CD4-positive, alpha-beta T cell treated with Interferon alpha-2 for 1 hour (primary cell): ENCODE data around the gene SPOP.
"Not testable (repeated sequence)": the region's sequence is repeated elsewhere in the genome, so short reads cannot be mapped to it uniquely, and the experiment has no call there.

Experiments used
- DNase-seq, 2 donors: peaks; one replicate each; pipeline ENCODE4 v3.0.0-alpha.2; 2020 to 2022

The SPOP gene

DNA sequence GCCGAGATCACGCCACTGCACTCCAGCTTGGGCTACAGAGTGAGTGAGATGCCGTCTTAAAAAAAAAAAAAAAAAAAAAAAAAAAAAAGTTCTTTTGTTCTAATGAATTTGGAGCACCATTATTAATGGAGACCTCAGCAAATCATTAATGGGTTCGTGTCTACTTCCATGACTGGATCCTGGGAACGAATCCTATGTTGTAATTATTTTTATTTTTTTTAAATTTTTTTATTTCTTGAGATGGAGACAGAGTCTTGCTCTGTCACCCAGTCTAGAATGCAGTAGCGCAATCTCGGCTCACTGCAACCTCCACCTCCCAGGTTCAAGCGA, 30.7 kb downstream of the SPOP start:
- no peak for DNase-seq

DNA sequence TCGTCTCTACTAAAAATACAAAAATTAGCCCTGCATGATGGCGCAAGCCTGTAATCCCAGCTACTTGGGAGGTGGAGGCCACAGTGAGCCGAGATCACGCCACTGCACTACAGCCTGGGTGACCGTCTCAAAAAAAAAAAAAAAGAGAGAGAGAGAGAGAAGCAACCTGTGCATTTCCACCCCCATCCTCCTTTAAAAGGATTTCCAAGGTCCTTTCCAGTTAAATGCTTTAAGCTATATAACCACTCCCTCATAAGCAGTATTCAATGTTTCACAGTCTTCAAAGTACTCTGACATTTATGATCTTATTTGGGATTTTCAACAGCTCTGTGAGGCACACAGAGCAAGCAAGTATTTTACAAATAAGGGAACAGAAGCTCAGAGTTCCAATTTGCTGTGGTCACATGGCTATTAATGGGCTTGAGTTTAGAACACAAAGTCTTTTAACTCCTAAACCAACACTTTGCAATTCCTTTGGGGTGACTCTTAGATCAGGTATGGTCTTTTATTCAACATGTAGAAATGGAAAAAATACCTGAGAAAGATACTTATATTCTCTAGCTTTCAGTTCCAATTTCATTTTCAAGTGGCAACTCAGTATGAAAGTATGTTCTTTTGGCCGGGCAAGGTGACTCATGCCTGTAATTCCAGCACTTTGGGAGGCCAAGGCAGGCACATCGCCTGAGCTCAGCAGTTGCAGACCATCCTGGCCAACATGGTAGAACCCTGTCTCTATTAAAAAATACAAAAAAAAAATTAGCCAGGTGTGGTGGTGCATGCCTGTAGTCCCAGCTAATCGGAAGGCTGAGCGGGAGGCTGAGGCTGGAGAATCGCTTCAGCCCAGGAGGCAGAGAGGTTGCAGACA, 31.3 kb downstream of the SPOP start:
- no peak for DNase-seq

DNA sequence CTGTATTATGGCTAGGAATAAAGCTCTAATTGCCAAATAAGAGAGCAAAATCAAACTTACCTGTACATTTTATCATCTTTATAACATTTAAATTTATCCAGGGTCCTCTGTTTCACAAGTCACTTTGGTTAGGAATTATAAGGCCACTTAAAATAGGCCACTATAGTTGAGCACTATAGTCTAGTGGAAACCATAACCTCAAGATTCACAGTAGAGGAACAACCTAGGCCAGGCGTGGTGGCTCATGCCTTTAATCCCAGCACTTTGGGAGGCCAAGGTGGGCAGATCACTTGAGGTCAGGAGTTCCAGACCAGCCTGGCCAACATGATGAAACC, 31.9 kb downstream of the SPOP start:
- DNase-seq, result not testable (repeated sequence)

DNA sequence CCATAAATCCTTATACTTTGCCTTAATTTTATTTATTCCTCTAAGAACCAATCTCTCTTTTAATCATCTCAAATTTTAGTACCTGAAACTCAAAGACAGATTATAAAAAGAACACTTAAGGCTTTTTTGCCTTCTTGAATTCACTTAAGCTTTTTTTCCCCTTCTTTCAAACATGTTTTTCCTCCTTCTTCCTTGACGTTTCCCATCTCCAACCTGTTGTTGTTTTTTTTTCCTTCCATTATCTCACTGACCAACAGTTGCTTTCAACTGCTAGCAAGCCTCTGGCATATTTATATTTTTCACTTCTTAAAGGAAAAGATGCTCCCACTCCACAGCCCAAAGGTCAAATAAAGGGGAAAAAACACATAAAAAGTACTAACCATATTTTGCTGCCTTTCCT, 32.2 kb downstream of the SPOP start:
- DNase-seq, result no peak

DNA sequence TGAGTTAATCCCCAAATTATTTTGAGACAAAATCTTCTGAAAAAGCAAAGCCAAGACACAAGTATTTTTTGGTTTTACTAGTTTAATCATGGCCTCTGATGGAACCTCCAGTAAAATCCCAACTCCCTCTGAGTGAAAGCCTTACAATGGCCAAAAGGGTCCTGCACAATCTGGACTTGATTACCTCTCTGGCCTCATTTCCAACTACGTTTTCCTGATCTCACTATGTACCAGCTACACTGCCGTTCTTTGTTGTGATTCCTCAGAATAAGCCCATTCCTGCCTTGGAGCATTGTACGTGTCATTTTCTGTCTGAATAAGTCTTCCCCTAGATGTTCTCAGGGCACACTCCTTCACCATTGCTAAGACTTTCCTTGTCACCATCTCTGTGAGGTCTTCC, 37.3 kb downstream of the SPOP start:
- DNase-seq, result no peak

DNA sequence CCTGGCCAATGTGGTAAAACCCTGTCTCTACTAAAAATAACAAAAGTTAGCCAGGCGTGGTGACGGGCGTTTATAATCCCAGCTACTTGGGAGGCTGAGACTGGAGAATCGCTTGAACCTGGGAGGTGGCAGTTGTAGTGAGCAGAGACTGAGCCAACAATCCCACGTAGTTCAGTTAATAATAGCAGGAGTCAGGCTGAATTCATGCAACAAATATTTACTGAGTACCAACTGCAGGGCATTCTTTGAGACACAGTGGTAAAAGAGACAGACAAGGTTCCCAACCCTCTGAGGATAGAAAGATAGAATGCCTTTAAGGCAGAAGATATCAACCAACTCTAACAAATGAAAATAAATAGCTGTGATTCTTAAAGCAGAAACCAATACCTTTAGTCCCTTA, 39.1 kb downstream of the SPOP start:
- no peak for DNase-seq

DNA sequence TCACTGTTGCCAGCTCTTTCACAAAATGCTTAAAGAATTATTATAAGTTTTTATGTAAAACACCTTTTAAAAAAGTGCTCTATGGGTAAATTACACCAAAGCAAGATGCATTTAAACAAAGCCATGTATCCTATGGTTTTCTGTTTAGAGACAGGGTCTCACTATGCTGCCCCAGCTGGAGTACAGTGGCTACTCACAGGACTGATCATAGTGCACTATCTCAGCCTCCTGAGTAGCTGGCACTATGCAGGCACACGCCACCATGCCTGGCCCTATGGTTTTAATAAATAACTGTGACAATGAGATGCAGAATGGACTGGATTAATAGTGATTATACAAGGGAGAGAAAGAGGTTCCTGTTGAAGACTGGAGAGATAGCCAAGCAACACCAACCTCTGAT, 40.2 kb downstream of the SPOP start:
- DNase-seq, result no peak

DNA sequence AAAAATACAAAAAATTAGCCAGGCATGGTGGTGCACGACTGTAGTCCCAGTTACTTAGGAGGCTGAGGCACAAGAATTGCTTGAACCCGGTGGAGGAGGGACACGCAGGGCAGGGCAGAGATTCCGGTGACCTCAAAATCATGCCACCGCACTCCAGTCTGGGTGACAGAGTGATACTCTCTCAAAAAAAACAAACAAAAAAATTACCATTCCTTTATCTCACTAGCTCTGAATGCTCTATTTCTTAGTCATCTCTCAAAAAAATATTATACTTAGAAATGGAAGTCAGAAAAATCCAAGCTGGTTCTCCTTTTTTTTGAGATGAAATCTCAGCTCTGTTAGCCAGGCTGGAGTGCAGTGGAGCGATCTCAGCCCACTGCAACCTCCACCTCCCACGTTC, 40.8 kb downstream of the SPOP start:
- no peak for DNase-seq

DNA sequence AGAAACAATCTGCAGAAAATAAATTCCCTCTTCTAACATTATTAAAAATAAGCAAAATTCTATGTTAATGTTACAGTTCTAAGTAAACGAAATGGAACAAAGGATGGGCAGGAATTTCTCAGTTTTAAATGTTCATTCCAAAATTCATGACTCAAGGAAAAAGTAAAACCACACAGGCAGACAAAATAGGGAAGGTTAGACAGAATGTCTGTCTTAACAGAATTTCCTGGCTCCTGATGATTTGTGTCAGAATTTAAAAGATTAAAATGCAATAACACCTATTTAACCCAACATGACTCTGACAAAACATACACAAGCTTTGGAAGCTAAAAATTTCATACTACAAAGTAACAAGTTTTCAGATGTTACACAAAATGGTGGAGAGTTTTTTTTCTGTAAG, 42.8 kb downstream of the SPOP start:
- DNase-seq, result no peak

DNA sequence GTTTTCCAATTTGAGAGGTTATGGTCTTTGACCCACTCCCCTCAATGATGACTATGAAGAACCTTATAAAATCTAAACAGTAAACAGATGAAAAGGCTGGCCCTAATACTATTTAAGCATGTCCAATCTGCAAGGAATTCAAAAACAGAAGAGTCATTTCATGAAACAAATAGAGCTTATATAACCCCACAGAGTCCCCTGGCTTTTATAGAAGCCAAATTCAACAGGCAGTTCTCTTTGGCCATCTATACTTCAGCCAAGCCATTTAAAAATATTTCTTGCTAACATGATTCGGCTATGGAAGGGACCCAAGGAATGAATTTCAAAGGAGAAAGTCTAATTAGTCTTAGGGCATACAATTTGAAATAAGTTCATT, 43.4 kb downstream of the SPOP start:
- no peak for DNase-seq

DNA sequence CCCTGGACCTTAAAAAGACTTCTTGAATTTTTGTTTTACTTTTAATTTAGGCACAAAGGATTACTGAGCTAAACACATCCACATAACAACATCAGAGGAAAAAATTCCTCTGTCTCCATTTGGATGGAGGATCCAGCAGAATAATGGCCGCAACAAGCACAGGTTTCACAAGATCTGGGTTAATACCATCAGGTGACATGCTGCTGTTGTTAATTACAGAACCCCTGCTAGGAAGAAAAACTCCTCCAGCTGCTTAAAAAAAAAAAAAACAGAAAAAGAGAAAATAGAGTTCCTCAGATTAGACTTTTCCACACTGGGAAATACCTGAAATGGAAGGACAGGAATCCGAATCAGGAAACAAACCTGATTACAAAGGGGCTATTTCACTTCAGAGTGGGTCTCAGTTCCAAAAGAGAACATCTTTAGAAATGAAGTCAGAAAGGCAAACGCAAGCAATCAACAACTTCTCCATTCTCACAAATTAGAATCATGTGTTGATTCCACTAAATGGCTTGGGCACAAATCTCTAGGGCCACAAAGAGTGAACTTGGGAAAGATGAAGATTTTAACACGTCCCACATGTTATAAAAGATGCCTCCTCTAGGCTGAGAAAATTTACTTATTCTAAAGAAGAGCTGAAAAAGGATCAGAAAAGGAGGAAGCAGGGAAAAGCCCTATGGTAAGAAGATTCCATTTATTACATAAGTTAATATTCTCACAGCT, 44.0 kb downstream of the SPOP start:
- no peak for DNase-seq

DNA sequence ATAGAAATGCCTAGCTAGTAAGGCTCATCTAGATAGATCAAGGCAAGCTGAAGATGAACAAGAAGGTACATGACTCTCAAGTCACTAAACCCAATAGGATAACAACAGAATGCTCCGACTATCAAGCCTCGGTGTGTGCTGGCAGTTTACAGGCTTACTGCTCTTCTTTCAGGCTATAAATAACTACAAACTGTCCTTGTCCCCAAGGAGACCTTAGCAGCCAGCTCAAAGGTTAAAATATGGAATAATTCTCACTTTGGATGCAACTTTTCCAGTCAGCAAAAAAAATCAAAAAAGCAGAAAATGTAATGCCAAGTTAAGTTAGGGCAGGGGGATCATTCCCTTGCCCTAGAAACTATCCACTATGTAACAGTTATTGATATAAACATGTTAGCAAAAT, 44.6 kb downstream of the SPOP start:
- no peak for DNase-seq

DNA sequence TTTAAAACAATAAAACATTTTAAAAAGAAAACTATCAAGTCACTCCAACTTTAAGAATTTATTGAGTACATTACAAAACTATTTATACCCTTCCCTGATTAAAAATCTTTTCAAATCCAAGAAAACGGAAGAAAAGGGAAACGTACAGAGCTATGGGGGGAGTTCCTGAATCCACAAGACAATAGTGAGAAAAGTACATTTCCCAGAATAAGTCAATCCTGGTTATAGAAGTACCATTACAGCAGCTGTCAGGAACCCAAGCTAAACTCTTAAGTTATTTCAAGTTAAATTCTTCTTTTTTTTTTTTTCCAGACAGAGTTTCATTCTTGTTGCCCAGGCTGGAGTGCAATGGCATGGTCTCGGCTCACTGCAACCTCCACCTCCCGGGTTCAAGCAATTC, 45.7 kb downstream of the SPOP start:
- no peak for DNase-seq

DNA sequence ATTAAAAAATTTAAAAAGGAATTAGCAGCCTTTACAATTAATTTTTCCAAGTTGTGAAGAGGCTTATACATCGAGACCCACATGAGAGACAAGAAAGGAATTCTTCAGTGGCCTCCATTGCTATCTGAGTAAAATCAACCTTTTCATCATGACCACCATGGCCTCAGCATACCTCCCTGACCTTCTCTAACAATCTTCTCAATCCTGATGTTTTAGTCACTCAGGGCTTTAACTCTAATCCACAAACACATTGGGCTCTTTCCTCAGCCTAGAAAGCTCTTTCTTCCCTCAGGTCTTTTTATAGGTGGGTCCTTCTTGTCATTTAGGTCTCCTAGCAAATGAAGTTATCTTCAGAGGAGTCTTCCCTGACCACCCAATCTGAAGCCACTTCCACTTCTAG, 46.4 kb downstream of the SPOP start:
- DNase-seq, result no peak

DNA sequence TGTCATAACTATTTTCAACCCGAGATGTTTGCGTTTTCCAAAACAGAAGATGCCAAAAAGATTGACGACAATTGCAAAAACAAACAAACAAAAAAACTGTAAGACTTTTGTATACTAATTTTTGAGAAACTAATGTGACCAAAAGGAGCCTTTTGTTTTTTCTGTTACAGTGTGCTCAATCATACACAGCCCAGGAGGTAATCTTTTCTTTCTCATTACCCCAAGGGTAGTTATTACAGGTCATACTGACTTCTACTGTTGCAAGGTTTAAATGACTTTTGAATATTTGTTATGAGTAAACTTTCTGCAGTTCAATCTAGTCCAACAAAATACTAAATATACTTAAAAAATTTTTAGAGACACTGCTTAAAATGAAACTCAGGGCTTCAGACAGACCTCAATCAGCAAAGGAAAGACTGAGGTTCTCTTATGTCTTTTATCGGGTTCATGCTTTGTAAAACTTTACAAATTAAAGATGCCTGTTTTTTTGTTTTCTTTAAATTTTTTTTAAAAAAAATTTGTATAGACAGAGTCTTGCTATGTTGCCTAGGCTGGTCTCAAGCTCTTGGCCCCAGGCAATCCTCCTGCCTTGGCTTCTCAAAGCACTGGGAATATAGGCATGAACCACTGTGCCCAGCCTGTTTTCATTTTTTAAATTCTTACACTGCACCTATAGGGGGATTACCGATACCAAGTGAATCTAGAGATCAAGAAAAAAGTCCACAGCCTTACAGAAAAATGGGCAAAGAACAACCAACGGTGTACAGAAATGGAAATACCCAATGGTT, 47.6 kb downstream of the SPOP start:
- DNase-seq, result no peak

DNA sequence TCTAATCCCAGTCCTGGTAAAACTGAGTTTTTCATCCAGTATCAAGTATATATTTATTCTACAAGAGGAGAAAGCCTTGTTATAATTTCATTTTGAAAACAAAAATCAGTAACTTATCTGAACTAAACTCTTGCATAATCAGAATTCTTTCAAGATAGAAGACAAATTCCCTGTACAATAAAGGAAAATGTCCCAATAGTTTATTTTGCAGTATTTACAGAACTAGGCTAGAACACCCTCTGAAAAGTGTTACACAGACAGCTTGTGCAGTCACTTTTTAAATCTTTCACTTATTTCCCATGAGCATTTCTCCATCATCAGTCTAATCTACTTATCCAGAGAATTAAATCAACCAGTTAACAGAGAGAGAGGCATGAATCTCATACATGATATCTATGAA, 48.5 kb downstream of the SPOP start:
- no peak for DNase-seq

DNA sequence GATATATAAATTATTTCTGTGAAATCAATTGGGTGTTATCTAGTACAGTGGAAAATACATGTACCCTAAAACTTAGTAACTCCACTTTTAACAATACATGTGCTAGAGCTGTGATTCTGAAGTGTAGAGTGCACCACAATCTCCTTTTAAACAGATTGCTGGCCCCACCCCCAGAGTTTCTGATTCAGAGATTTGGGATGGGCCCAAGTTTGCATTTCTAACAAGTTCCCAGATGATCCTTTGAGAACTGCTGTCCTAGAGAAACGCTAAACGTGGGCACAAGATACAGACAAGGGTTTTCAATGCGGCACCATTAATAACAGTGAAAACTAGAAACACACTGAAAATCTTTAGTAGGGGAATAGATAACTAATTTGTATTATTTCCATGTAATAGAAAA, 53.0 kb downstream of the SPOP start:
- no peak for DNase-seq

DNA sequence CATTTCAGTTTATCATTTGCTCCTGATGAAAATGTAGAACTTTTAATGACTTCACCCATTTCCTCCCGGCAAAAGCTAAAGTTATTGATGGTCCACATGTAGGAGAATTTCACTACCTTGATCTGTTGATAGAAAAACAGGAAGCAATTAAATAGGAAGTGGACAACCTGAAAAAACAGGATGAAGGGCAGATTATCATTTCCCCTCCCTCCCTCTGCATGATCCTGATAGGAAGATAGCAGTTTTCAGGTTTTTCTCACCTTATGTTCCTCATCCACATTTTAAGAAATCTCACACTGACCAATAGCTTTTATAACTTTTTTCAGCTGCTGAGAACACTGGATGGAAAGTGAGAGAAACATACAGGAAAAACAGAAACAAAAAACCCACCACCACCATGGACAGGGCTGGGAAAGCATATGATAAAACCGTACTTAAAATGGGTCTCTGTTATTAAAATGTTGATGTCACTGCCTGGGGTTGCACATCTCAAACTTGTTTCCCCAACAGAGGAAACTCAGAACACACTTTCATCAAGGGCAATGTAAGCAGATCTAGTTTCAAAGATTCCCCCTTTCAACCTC, 55.9 kb downstream of the SPOP start:
- no peak for DNase-seq

DNA sequence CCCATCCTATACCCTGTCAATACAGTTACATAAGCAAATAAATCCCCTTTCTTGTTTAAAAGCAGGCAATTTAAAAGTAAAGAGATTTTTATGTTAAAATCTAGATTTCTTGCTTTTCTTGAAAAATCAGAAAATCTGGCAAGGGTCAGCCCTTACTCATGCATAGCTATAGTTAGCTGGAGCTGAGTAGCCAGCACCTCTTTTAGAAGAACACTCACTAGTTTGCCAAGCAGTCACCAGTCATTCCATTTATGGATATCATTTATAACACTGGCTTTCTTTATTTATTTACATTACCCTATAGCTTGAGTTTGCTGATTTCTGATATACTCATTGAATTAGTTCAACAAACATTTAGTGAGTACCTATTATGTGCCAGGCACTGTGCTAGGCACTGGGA, 56.5 kb downstream of the SPOP start:
- no peak for DNase-seq

DNA sequence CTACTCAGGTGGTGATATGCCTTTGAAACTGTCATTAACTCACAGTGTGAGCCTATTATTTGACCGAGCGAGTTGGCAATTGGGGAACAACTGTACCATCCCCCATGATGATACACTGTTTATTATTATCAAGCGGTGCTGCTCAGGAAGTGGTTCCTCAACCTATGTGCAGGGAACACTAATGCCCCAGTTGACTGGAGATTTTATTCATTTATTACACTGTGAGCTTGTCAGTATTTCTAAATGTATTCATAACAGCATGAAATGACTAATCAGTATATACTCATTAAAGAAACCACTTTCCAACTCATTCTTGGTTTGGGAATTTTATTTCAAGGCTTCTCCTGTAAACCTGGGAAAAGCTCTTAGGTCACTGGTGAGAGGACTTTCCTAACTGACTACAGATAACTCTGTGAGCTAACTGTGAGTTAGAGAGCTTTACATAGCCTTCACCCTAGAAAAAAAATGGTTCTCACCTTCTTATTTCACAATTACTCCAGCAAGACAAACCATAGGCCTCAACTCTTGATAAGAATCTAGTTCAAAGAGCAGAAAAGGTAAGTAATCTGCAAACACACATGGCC, 59.8 kb downstream of the SPOP start:
- no peak for DNase-seq

DNA sequence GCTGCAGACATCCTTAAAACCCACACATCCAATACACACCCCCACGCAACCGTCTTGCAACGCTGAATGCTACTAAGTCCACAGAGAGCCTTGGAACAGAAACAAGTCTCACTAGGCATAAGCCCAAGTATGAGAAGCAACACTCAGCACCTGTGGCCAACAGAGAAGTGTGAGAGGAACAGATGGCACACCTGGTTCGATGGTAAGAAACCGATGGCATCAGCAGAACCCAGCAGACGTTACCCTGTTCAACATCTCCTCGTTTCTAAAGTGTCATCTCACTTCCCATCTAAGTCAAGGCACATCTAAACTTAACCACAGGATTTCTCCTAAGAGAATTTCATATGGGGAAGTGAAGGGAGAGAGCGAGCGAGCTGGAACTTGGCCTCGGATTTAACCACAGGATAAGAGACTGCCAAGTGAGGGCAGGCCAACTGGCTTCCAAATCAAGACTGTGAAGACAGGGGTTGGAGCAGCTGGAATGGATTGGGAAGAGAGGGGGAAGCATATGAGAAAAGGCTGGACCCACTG, 61.2 kb downstream of the SPOP start:
- DNase-seq, result no peak

DNA sequence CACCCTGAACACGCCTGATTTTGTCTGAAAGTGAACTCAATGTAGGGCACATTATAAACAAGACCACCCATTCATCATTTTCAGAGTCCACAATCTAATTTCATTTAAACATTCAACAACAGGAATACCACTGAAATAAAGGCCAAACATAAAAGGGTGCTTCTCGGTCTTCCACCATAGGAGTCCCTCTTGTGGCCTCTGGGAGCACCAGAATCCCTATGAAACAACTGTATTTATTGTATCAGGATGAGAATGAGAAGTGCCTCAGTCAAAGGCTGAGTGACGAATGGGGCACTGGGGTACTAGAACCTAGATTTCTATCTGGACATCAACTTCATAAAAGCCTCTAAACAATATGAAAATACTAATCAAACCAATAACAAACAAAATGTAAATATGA, 61.8 kb downstream of the SPOP start:
- DNase-seq, result no peak

DNA sequence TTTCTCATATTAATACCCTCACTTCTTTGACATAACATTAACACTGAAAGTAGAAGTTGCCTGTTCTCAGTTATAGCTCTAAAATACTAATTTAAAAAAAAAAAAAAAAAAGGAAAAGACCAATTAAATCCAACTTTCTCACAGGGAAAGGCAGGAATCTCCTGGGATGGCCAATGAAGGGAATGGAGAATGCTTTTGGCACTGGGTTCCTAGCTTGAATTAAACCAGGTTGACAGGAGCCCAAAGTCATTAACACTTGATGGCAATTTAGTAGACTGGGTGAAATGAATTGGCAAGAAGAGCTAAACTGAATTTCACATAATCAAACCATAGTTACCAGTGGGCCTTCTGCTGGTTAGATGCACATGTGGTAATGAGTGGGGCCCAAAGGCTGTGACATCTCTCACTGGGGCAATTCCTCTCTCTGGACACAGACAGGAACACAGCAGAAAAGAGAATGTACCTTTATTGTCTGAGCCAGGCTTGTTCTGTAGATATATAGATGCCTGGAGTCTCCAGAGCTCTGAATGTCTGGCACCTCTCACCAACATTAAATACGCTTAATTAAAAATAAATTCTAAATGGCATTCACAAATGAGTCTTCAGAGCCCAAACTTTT, 64.6 kb downstream of the SPOP start:
- DNase-seq, result no peak
